T-helper 1 cell treated with Interleukin-12 subunit alpha and Interleukin-12 subunit beta and Interleukin-4 antibody, amounts not matched to agents 30 μg/mL and 1 μg/mL, for 36 hours (primary cell): Measurements from ENCODE around the gene SEZ6L.

ENCODE experiments used
- H3K27ac Mint-ChIP-seq: one replicate; pipeline ENCODE4 v1.8.0; 2021; ENCODE audit warnings: mild to moderate bottlenecking, mixed read lengths
- H3K27me3 Mint-ChIP-seq: one replicate; pipeline ENCODE4 v1.8.0; 2021; ENCODE audit warnings: low read depth, mixed read lengths
- H3K36me3 Mint-ChIP-seq: one replicate; pipeline ENCODE4 v1.8.0; 2021; ENCODE audit warnings: low read depth, mixed read lengths
- H3K4me1 Mint-ChIP-seq: one replicate; pipeline ENCODE4 v1.8.0; 2021; ENCODE audit warnings: low read depth, mixed read lengths
- H3K4me3 Mint-ChIP-seq: one replicate; pipeline ENCODE4 v1.8.0; 2021; ENCODE audit warnings: mild to moderate bottlenecking, moderate library complexity, mixed read lengths
- H3K9me3 Mint-ChIP-seq: one replicate; pipeline ENCODE4 v1.8.0; 2021; ENCODE audit warnings: mixed read lengths

SEZ6L gene

DNA sequence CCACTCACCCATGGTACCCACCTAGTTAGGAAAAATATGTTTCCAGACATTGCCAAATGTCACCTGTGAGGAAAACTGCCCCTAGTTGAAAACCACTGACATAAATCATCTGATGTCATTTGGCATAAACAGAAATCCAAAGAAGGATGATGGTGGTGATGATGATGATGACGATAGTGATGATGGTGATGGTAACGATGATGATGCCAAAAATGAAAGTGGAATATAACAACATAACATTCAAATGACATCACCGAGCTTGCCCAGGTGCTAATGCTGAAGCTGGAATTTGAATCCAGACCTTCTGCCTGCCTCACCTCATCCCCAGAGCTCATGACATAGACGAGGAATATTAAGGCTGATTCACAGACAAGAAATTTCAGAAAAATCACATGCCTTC, 167.5 kb downstream of the SEZ6L start:
- H3K9me3 Mint-ChIP-seq: no peaks in the 10 kb centered on the region
- no peaks in the 10 kb centered on the region for H3K36me3 Mint-ChIP-seq
- H3K27me3 Mint-ChIP-seq: peaks cover 29% of the 10 kb centered on the region
- no peak overlapping the region for H3K27ac Mint-ChIP-seq
- no peak overlapping the region for H3K4me3 Mint-ChIP-seq
- no peaks in the 10 kb centered on the region for H3K4me1 Mint-ChIP-seq

DNA sequence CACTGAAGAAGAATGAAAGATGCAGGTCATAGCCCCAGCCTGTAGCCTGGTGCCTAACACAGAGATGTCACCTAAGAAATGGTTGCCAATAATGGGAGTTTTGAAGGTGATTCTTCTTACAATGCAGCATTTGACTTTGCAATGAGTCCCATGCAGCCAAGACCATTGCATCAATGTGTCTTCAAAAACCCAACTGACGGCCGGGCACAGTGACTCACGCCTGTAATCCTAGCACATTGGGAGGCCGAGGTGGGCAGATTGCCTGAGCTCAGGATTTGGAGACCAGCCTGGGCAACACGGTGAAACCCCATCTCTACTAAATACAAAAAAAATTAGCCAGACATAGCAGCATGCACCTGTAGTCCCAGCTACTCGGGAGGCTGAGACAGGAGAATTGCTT, 170.5 kb downstream of the SEZ6L start:
- peaks cover 25% of the 10 kb centered on the region for H3K27me3 Mint-ChIP-seq
- H3K9me3 Mint-ChIP-seq: no peaks in the 10 kb centered on the region
- H3K36me3 Mint-ChIP-seq: no peaks in the 10 kb centered on the region
- H3K4me1 Mint-ChIP-seq: no peaks in the 10 kb centered on the region
- no peak overlapping the region for H3K27ac Mint-ChIP-seq
- no peak overlapping the region for H3K4me3 Mint-ChIP-seq

DNA sequence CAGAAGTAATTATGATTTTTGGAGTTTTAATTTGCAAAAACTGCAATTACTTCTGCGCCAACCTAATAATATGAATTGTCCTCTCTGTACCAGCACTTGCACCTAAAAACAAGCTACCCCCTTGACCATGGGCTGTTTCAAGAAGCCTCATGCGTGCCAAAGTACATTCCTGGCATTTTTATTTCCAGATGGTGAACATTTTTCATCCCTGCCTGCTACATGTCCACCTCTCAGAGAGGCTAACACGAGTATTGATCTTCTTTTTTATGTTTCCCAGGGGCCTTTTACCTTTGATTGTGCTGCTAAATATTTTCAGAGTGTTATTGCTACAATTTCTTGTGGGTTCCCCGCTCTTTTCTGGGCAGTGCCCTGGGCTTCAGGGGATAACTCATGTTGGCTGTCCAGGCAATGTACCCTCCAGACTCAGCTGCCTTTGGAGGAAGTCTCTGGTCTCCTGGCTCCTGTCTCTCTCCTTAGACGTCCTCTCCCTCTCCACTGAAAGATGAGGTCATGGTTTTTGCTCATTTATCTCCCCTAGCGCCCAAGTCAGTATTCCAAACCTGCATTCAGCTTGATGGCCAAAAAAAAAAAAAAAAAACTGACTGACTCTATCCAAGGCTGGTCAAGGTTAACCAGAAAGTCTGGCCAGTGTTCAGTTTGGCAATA, 173.6 kb downstream of the SEZ6L start:
- Mint-ChIP-seq H3K9me3 (no peaks in the 10 kb centered on the region), H3K36me3 (no peaks in the 10 kb centered on the region), H3K27ac (no peak overlapping the region), H3K4me1 (no peaks in the 10 kb centered on the region), H3K27me3 (peaks cover 18% of the 10 kb centered on the region), H3K4me3 (no peak overlapping the region)

DNA sequence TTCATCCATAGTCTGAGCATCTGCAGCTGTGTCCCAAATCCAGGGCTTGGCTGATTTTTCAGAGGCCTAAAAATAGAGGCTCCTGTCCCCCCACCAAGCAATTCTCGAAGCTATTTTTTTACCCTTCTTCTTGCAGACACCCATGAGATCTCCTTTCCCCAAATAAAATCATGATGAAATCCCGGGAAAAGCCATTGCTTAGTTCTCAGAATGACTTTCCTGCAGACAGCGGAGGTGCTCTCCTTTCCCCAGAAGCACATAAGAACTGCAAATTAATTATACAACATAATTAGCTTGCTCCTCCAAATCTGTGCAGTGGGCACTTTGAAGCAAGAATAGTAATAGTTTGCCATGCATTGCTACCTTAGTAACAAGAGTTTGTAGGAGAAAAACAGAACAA, 176.2 kb downstream of the SEZ6L start:
- Mint-ChIP-seq H3K36me3 (no peaks in the 10 kb centered on the region), H3K4me3 (no peak overlapping the region), H3K27me3 (peaks cover 13% of the 10 kb centered on the region), H3K4me1 (no peaks in the 10 kb centered on the region), H3K9me3 (no peaks in the 10 kb centered on the region), H3K27ac (no peak overlapping the region)

DNA sequence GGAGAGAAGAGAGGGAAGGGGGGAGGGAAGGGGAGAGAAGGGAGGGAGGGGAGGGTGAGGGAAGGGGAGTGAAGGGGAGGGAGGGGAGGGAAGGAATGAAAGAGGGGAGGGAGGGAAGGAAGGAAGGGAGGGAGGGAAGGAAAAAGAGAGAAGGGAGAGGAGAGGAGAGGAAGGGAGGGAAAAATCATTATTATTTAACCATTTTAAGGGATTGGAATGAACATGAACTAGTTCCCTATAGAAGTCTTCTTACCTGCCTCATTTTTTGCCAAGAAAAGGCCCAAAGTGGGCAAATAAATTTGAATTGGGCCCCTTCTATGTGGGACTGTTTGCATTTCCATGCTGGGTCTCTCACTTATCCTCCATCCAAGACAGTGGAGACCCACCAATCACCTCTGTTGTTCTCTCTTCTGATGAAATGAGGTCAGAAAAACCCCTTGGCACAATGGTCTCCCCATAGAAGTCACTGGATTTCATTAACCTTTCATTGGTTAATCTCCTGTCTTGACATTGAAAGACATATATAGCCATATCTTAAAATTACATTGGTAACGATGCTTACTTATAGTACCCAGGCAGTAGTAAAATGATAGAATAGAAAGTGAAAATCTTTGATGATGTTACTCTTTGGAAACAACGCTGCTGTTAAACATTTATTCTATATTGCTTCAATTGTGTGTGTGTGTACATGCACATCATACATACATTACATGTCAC, 179.7 kb downstream of the SEZ6L start:
- H3K4me3 Mint-ChIP-seq: no peak overlapping the region
- H3K9me3 Mint-ChIP-seq: no peaks in the 10 kb centered on the region
- H3K27ac Mint-ChIP-seq: no peak overlapping the region
- no peaks in the 10 kb centered on the region for H3K4me1 Mint-ChIP-seq
- no peaks in the 10 kb centered on the region for H3K36me3 Mint-ChIP-seq
- peaks cover 3% of the 10 kb centered on the region for H3K27me3 Mint-ChIP-seq

DNA sequence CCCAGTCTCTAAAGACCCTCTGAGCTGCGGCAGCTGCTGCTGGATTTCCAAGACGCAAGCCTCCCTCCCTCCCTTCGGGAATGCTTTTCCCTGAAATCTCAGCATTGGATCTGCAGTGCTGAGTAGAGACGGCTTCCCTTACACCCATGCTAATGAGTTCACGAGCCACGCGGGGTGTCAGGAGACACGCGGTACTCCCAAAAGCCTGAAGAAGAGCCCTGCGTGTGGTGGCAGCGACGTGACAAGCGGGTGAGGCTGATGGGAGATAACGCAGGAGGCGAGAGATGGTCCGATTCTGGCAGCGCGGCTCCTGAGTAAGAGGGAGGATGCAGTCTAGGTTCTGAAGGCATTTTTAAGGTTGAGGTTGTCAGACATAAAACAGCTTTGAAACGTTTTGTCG, 185.4 kb downstream of the SEZ6L start:
- no peak overlapping the region for H3K27ac Mint-ChIP-seq
- H3K27me3 Mint-ChIP-seq: no peaks in the 10 kb centered on the region
- no peaks in the 10 kb centered on the region for H3K9me3 Mint-ChIP-seq
- no peak overlapping the region for H3K4me3 Mint-ChIP-seq
- H3K4me1 Mint-ChIP-seq: no peaks in the 10 kb centered on the region
- no peaks in the 10 kb centered on the region for H3K36me3 Mint-ChIP-seq

DNA sequence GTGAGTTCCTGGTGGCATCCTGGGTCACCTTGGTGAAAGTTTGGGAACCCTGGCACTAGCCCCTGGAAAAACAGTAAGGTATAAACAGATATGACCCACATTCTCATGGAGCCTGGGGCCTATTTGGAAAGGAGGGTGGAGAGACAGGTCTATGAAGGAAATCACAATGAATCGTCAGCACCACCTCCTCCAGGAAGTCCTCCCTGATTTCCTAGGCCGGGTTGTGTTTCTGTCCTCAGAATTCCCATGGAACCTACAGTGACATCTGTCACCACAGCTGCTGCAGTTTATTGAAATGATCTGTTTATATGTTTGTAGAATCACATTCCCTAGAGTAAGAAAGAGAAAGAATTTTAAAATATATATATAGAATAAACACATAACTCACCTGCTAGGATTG, 188.0 kb downstream of the SEZ6L start:
- Mint-ChIP-seq H3K4me3 (no peak overlapping the region), H3K4me1 (peaks cover 5% of the 10 kb centered on the region), H3K27ac (no peak overlapping the region), H3K27me3 (peaks cover under 1% of the 10 kb centered on the region), H3K36me3 (no peaks in the 10 kb centered on the region), H3K9me3 (no peaks in the 10 kb centered on the region)

DNA sequence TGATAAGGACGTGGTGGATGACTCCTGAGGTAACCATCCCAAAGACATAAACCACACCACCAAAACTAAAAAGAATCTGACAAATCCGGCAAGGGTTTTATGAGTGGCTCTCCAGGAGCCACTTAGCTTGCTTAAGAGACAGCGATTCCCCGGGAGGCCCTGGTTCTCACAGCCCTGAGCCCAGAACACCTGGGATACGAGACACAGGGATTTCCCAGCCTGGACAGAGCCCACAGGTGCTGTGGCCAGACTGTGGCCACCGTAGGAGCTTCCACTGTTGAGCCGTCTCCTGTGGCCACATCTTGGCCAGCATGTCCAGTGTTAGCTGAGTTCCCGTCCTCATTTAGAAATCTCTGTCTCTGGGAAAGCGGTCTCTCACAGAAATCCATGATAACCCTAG, 188.6 kb downstream of the SEZ6L start:
- Mint-ChIP-seq H3K27me3 (peaks cover 6% of the 10 kb centered on the region), H3K36me3 (no peaks in the 10 kb centered on the region), H3K4me1 (peaks cover 5% of the 10 kb centered on the region), H3K27ac (no peak overlapping the region), H3K9me3 (no peaks in the 10 kb centered on the region), H3K4me3 (no peak overlapping the region)

DNA sequence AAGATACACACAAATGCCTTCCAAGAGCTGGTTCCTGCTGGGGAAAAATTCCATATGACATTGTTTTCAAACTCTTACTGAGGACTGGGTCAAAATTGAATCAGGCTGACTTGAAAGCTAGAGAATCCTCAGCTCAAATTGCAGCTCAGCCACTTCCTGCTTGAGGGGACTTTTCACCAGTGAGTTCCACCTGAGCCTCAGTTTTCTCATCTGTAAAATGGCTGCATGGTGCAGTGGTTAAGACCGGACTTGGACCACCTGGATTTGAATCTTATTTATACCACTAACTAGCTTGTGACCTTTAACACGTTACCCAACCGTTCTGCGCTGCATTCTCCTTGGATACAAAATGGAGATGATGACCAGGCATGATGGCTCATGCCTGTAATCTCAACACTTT, 189.9 kb downstream of the SEZ6L start:
- Mint-ChIP-seq H3K27me3 (peaks cover 13% of the 10 kb centered on the region), H3K9me3 (no peaks in the 10 kb centered on the region), H3K36me3 (no peaks in the 10 kb centered on the region), H3K27ac (no peak overlapping the region), H3K4me1 (peaks cover 5% of the 10 kb centered on the region), H3K4me3 (no peak overlapping the region)

DNA sequence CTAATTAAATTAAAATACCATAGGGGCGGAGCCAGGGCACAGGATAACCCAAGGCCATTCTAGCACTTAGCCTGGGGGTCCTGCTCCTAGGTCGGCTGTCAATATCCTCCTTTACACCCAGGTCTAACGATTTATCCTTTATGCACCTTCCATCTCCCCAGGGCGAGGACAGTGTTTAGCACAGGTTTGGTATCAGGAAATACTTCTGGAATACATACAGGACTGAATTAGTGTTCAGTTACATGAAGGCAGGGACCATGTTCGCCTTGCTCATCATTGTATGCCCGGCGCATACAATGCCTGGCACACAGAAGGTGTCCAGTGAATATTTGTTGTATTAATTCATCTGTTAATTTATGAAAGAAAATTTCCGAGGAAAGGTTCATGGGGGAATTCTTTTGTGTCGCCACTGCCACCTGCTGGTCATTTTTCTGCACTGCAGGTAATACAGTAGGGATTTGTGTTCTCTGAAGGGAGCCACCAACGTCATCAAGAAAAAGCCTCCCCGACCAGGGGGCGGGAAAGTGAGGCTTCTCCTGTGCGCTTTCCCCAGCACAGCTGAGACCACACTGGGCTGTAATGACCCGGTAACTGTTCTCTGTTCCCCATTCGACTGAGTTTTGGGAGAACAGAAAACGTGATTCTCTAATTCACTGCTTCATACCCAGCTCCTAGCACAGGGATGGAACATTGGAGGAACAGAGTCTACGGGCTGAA, 191.1 kb downstream of the SEZ6L start:
- Mint-ChIP-seq H3K9me3 (no peaks in the 10 kb centered on the region), H3K27ac (no peak overlapping the region), H3K4me1 (peaks cover 6% of the 10 kb centered on the region), H3K27me3 (peaks cover 13% of the 10 kb centered on the region), H3K4me3 (no peak overlapping the region), H3K36me3 (no peaks in the 10 kb centered on the region)

DNA sequence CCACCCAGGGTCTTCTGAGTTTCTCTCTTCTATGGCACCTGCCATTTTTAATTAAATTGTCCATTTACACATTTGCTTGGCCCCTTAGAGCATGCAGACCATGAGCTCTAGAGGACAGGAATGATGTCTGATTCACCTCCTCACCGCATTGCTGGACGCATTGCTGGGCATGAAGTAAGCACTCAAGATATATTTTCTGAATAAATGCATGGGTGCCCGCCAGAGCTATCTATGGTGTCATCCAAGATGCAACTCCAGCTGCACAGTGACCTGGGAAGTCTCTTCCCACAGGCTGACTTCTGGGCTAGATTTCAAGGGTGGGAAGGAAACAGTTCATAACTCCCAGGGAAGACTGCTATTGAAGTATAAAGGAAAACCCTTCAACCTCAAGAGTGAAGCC, 193.2 kb downstream of the SEZ6L start:
- no peak overlapping the region for H3K4me3 Mint-ChIP-seq
- no peaks in the 10 kb centered on the region for H3K36me3 Mint-ChIP-seq
- H3K4me1 Mint-ChIP-seq: peaks cover 6% of the 10 kb centered on the region
- no peaks in the 10 kb centered on the region for H3K9me3 Mint-ChIP-seq
- no peak overlapping the region for H3K27ac Mint-ChIP-seq
- peaks cover 14% of the 10 kb centered on the region for H3K27me3 Mint-ChIP-seq

DNA sequence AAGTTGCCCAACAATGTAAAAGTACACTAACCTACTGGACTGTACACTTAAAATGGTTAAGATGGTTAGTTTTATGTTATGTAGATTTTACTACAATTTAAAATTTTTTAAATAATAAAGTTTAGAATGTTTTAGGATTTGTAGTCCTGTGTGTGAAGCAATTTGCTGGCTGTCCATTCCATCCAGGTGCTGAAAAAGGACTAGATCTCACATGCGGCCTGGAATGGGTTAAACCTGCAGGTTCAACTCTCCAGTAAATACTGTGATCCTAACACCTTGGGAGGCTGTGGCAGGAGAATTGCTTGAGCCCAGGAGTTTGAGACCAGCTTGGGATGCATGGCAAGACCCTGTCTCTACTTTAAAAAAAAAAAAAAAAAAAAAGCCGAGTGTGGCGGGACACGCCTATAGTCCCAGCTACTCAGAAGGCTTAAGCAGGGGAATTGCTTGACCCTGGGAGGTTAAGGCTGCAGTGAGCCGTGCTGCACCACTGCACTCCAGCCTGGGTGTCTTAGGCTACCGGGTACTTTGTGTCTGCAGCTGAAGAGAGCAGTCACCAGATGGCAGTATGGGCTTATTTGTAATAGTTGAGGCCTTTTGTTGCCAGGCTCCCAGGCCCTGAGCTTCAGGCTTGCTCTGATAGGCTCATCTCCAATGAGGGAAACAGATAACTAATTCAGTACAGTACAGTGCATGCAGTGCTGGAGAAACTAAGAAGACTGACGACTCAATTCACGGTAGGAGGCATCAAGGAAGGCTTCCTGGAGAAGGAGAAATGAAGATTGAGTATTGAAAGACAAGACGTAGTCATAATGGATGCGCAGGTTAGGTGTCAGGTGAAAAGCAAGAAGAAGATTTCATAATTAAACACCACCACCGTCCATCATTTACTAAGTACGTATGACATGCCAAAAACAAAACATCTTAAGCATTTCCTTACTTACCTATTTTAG, 195.1 kb downstream of the SEZ6L start:
- no peaks in the 10 kb centered on the region for H3K9me3 Mint-ChIP-seq
- H3K27me3 Mint-ChIP-seq: peaks cover 18% of the 10 kb centered on the region
- no peaks in the 10 kb centered on the region for H3K36me3 Mint-ChIP-seq
- H3K4me3 Mint-ChIP-seq: no peak overlapping the region
- peaks cover 6% of the 10 kb centered on the region for H3K4me1 Mint-ChIP-seq
- no peak overlapping the region for H3K27ac Mint-ChIP-seq

DNA sequence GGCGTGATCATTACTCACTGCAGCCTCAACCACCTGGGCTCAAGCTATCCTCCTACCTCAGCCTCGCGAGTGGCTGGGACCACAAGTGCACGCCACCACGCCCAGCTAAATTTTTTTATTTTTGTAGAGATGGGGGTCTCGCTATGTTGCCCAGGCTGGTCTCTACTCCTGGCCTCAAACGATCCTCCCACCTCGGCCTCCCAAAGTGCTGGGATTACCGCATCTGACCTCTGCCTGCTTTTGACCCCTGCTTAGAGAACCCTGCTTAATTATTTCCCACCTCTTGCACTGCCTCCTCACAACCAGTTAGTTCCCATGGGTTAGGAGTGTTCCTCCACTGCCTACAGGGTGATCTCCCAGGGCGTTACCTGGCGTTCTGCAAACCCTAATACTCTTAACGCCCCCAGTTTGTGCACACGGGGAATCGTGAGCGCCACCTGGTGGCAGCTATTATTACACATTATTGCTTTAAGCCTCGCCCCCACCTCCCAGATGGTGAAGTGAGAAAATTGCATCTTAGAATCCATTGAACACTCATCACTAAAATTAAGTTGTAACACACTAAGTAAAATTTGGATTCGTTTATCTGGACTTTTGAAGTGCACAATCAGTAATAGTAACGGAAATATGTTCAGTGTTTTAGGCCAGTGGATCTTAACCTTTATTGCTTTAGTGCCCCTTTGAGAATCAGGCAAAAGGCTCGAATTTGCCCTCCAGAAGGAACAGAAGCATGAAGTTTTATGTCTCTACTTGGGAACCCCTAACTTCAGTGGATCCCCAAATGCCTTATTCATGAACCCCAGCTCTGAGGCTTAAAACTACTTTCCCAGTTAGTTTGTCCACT, 198.4 kb downstream of the SEZ6L start:
- H3K4me3 Mint-ChIP-seq: no peak overlapping the region
- no peaks in the 10 kb centered on the region for H3K36me3 Mint-ChIP-seq
- no peak overlapping the region for H3K27ac Mint-ChIP-seq
- peaks cover 1% of the 10 kb centered on the region for H3K4me1 Mint-ChIP-seq
- H3K9me3 Mint-ChIP-seq: no peaks in the 10 kb centered on the region
- peaks cover 28% of the 10 kb centered on the region for H3K27me3 Mint-ChIP-seq
